ENCODE results near the gene ADARB2.

The ADARB2 gene

DNA sequence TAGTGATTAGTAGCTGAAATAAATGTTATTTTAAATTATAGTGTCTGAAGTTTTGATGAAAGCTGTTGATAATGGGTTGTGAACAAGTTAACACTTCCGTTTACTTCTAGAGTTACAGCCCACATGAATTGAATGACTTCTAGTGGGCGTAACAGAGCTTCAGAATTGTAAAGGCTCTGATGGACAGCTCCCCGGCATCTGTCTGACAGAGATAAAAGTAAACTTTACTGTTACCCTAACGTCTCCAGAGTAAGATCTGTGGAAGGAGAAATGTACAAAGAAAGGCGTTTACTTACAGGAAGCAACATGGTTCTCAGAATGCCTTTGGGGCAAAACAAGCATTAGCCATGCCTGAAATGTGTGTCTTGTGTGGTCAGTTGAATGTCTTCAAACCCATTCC lies 124.4 kb downstream of the ADARB2 start:
- in situ Hi-C loops (cut with MboI; ENCODE audit: low sequenced_read_pairs), result no loop called here

DNA sequence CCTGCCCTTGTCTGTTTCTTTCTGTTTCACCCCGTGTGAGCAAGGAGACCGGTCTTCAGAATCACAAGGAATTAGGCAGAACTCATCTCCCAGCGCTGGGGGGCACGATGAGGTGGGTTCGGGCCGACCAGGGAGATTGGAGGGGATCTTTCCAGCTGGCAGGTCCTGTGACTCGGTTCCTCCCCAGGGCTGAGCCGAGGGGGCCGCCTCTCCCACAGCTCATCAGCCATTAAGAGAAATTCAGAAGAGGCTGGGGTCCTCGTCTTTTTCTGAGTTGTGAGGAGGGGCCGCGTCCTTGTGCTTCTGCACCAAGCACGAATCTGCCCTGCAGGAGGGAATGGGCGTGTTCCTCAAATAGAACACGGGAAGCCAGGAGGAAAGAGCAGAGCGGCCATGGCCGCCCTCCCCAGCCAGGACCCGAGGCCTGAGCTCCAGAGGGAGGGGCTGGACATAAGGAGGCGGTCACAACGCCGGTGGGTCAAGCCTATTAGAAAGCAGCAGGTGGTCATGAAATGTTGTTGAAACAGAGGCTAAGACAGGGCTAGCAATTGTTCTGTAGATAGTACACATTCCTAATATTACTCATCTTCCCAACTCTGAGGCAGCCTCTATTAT lies 125.3 kb downstream of the ADARB2 start:
- no peak for DNase-seq (ENCODE audit: low spot score in 2 of 2)
- Histone ChIP-seq H3K27me3 (ENCODE audit: low read depth) (no peaks in the 10 kb centered on the region), H3K4me1 (no peaks in the 10 kb centered on the region), H3K4me3 (no peak overlapping the region), H3K36me3 (replicated peaks) (no peaks in the 10 kb centered on the region), H3K9me3 (no peaks in the 10 kb centered on the region)
- in situ Hi-C loops (cut with MboI; ENCODE audit: low sequenced_read_pairs), result no loop called here

More for the DNA sequence above, 124.4 kb downstream of the ADARB2 start:
- Histone ChIP-seq H3K27me3 (ENCODE audit: low read depth) (no peaks in the 10 kb centered on the region), H3K4me1 (no peaks in the 10 kb centered on the region), H3K36me3 (replicated peaks) (no peaks in the 10 kb centered on the region), H3K4me3 (no peak overlapping the region), H3K9me3 (no peaks in the 10 kb centered on the region)
- no peak for DNase-seq (ENCODE audit: low spot score in 2 of 2)

DNA sequence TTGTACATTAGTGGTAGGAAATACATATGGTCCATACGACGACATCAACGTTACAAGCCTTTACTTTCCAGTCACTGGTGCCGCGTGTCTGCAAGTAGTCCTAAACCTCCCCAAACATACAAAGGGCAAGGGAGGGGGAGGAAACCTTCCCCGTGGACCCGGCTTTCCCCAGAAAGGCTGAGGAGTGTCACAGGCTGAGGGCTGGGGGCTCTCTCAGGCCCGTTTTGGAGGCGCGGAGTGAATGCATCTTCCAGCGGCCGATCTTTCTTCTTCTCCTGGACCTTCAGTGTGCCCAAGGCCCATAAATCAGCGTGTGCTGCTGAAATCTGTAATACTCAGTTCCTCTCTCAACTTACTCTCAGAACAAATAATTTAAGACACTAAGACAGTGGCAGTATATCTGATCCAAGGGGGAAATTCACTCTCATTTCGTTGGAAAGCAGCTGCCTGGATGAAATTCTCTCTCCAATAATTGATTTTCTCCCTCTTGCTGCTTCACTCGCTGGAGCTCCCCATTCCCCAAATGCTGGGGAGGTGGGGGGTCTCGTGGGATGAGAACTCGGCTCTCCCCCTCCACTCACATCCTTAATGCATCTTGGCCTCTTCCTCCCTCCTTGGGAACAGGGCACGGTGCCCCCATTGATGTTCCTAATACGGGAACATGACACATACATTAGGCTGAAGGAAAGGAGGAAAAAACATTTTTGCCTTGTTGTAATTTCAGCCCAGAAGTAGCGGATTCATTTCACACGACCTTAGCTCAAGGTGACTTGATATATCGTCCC lies 126.1 kb downstream of the ADARB2 start:
- H3K27me3 ChIP-seq (ENCODE audit: low read depth), result no peaks in the 10 kb centered on the region
- in situ Hi-C loops (cut with MboI; ENCODE audit: low sequenced_read_pairs), result no loop called here
- DNase-seq (ENCODE audit: low spot score in 2 of 2), result no peak
- H3K9me3 ChIP-seq, result no peaks in the 10 kb centered on the region
- H3K36me3 ChIP-seq (replicated peaks), result no peaks in the 10 kb centered on the region
- no peak overlapping the region for H3K4me3 ChIP-seq
- H3K4me1 ChIP-seq, result no peaks in the 10 kb centered on the region

DNA sequence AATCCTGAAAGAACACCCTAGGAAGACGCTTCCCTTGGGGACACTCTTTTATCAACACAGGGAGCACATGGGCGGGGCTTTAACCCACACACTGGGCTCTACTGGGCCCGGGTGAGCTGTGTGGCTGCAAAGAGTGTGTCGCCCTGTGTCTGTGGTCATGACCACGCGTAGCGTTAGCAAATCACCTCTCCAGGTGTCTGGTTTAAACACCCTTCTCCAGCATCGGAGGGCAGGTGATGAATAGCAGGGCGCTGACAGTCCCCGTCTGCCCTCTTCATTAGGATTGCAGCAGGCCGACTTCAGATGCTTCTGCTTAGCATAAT lies 127.7 kb downstream of the ADARB2 start:
- Histone ChIP-seq H3K4me1 (no peaks in the 10 kb centered on the region), H3K36me3 (replicated peaks) (no peaks in the 10 kb centered on the region), H3K4me3 (no peak overlapping the region), H3K9me3 (no peaks in the 10 kb centered on the region), H3K27me3 (ENCODE audit: low read depth) (no peaks in the 10 kb centered on the region)
- no peak for DNase-seq (ENCODE audit: low spot score in 2 of 2)
- in situ Hi-C loops (cut with MboI; ENCODE audit: low sequenced_read_pairs), result no loop called here

DNA sequence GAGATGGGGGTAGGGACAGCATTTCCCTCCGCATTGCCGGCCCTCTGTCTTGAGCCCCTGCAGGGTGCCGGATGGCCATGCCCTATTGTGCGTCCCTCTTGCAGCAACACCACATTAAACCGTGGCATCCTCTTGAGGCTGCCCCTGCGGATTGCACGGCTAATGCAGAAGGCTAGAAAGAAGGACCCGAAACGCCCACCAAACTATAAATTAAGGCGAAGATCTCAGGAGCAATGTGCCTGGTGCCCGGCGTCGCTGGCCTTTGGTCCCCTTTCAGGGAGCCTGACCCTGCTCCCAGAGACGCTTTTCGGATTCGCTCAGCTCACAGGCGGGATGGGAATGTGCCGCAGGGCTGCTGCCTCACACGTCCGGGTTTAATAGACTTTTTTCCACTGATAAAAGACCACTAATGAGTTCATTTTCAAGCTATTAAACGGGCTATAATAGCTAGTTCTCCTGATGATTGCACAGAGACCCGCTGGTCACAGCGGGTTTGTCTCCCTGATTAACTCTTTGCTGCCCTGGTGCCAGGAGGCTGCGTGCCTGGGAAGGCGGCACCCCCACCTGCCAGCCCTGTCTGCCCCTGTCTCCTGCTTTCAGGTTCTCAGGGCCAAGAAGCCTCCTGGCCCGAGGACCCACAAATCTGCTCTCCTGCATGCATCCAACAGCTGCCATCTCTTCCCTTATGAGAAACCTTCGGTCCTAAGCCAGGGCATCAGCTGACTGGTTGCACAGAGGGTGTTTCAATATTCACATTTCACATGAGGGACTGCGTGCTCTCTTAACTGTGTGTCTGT lies 128.3 kb downstream of the ADARB2 start:
- Histone ChIP-seq H3K27me3 (ENCODE audit: low read depth) (no peaks in the 10 kb centered on the region), H3K9me3 (no peaks in the 10 kb centered on the region), H3K36me3 (replicated peaks) (no peaks in the 10 kb centered on the region), H3K4me1 (no peaks in the 10 kb centered on the region), H3K4me3 (no peak overlapping the region)
- no peak for DNase-seq (ENCODE audit: low spot score in 2 of 2)
- in situ Hi-C loops (cut with MboI; ENCODE audit: low sequenced_read_pairs), result no loop called here

DNA sequence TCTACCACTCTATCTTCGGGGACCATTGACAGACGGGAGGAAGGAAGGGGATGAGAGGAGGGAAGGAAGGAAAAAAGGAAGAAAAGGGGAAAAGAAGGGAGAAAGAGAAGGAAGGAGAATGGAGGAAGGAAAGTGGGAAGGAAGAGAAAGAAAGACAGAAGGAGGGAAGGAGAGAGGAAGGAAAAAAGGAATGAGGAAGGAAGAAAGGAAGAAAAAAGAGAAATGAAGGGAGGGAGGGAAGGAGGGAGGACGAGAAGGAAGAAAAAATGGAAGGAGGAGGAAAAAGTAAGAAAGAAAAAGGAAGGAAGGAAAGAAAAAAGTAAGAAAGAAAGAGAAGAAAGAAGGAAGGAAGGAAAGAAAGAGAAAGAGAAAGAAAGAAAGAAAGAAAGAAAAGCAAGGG lies 128.9 kb downstream of the ADARB2 start:
- DNase-seq (ENCODE audit: low spot score in 2 of 2), result no peak
- in situ Hi-C loops (cut with MboI; ENCODE audit: low sequenced_read_pairs), result no loop called here
- H3K36me3 ChIP-seq (replicated peaks), result no peaks in the 10 kb centered on the region
- no peaks in the 10 kb centered on the region for H3K9me3 ChIP-seq
- H3K4me3 ChIP-seq, result no peak overlapping the region
- H3K4me1 ChIP-seq, result no peaks in the 10 kb centered on the region
- H3K27me3 ChIP-seq (ENCODE audit: low read depth), result no peaks in the 10 kb centered on the region

DNA sequence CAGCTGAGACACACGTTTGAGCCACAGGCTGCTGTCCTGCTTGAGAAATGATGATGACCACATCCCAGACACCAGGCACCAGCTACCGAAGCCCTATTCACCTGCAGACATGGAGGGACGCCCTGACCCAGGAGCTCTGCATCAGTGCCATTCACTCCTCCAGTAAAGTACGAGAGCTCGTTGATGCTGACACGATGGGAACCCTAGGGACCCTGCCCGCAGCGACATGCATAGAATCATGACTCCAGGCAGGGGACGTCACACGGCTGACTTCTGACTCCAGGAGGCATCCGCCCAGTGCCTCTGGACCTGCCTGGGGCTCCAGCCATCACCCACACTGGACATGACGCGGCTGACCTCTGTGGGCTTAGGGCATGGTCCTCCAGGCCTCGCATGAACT lies 129.9 kb downstream of the ADARB2 start:
- in situ Hi-C loops (cut with MboI; ENCODE audit: low sequenced_read_pairs), result no loop called here
- Histone ChIP-seq H3K36me3 (replicated peaks) (no peaks in the 10 kb centered on the region), H3K9me3 (no peaks in the 10 kb centered on the region), H3K4me1 (no peaks in the 10 kb centered on the region), H3K27me3 (ENCODE audit: low read depth) (no peaks in the 10 kb centered on the region), H3K4me3 (no peak overlapping the region)
- DNase-seq (ENCODE audit: low spot score in 2 of 2), result no peak

DNA sequence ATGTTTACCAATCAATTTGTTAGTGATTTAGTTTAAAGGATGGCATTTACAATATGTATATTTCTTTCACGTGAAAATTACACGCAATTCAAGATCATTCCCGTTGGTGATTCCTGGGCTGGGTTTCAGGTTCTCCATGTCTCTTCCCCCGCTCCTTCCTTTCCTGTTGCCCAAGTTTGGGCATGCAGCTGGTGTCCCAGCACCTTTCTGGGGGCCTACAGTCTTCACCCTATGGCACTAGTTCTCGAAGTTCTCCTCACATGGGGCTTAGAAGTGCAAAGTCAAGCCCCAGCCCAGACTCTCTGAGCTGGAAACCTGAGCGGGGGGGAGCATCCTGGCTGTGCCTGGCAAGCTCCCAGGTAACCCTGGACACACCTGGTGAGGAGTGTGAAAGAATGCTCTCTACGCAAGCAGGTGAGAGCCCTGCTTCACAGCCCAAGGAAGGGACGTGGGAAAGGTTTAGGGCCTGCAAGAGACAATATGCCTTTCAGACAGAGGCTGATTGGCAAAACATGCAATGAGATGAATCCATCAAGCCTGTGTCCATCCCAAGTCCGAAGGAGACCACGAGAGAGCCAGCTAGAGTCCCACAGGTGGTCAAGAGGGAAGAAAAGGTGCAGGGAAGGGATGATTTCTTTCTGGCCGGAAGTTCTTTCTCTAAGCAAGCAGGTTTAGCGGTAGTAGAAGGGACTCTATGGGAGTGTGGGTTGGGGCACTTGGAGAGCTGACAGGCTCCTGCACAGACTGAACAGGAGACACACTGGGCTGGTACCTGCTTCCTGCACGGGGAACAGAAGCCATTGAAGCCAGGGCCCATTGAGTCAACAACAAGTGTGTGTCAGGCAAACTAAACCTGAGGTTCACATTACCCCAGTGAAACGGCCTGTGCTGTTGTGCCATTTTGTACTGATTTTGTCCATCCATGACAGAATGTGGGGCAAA lies 131.1 kb downstream of the ADARB2 start:
- in situ Hi-C loops (cut with MboI; ENCODE audit: low sequenced_read_pairs), result no loop called here
- no peaks in the 10 kb centered on the region for H3K36me3 ChIP-seq (replicated peaks)
- no peaks in the 10 kb centered on the region for H3K4me1 ChIP-seq
- no peaks in the 10 kb centered on the region for H3K27me3 ChIP-seq (ENCODE audit: low read depth)
- H3K4me3 ChIP-seq, result no peak overlapping the region
- H3K9me3 ChIP-seq, result no peaks in the 10 kb centered on the region
- DNase-seq (ENCODE audit: low spot score in 2 of 2), result no peak

DNA sequence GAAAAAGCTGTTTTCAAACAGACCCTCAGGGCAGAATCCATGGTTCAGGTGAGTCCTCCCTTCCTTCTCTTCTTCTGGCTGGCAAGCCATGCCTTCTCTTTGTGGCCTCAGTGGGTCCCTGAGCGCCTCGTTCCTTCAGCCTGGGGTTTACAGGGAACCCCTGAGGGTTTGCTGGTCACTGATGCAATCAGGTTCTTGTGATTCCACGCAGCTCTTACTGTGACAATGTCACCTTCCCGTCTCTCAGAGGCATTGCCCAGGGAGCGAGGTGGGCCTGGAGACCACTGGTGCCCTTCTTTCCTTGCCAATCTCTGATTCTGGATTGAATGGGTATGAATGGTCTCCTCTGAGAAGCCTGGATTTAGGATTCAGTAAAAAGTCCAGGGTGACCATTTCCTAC lies 132.2 kb downstream of the ADARB2 start:
- no peaks in the 10 kb centered on the region for H3K27me3 ChIP-seq (ENCODE audit: low read depth)
- no peaks in the 10 kb centered on the region for H3K36me3 ChIP-seq (replicated peaks)
- no peaks in the 10 kb centered on the region for H3K9me3 ChIP-seq
- no peak for DNase-seq (ENCODE audit: low spot score in 2 of 2)
- no peak overlapping the region for H3K4me3 ChIP-seq
- no peaks in the 10 kb centered on the region for H3K4me1 ChIP-seq
- in situ Hi-C loops (cut with MboI; ENCODE audit: low sequenced_read_pairs), result no loop called here

DNA sequence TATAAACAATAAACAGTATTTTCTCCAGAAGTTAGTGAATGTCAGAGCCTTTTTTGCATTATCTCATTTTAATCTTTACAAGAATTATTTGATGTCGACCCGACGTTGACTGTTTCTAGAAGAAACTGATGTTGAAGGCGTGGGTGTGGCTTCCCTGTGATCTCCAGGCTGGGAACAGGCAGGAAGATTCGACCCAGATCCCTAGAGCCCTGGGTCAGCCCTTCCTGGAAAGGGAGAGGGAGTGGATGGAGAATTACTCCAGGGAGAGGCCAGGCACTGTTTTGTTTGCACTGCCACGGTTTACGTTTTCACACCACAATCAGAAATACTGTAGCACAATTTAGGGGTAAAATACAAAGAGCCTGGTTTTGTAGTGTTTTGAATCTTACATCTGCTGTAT lies 133.1 kb downstream of the ADARB2 start:
- no peaks in the 10 kb centered on the region for H3K36me3 ChIP-seq (replicated peaks)
- DNase-seq (ENCODE audit: low spot score in 2 of 2), result no peak
- in situ Hi-C loops (cut with MboI; ENCODE audit: low sequenced_read_pairs), result no loop called here
- H3K27me3 ChIP-seq (ENCODE audit: low read depth), result no peaks in the 10 kb centered on the region
- no peaks in the 10 kb centered on the region for H3K9me3 ChIP-seq
- no peaks in the 10 kb centered on the region for H3K4me1 ChIP-seq
- H3K4me3 ChIP-seq, result no peak overlapping the region

DNA sequence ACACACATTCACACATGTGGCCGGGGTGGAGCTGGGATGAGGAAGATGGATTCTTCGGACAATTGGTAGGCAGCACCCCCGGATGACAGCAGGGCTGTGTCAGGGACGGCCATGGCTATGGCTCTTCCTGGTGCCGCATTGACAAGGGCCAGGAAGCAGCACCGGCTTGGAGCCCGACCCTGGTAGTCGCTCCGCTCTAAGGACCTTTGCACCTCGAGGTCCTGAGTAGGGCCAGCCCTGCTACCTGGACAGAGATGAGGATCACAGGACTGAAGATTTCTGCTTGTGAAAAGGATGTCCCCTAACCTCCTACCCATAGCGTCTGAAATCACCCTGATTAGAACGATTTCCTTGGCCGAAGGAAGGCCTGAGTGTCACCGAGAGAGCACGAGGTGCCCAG lies 134.1 kb downstream of the ADARB2 start:
- Histone ChIP-seq H3K9me3 (no peaks in the 10 kb centered on the region), H3K4me3 (no peak overlapping the region), H3K4me1 (no peaks in the 10 kb centered on the region), H3K27me3 (ENCODE audit: low read depth) (no peaks in the 10 kb centered on the region), H3K36me3 (replicated peaks) (no peaks in the 10 kb centered on the region)
- no peak for DNase-seq (ENCODE audit: low spot score in 2 of 2)
- in situ Hi-C loops (cut with MboI; ENCODE audit: low sequenced_read_pairs), result no loop called here

DNA sequence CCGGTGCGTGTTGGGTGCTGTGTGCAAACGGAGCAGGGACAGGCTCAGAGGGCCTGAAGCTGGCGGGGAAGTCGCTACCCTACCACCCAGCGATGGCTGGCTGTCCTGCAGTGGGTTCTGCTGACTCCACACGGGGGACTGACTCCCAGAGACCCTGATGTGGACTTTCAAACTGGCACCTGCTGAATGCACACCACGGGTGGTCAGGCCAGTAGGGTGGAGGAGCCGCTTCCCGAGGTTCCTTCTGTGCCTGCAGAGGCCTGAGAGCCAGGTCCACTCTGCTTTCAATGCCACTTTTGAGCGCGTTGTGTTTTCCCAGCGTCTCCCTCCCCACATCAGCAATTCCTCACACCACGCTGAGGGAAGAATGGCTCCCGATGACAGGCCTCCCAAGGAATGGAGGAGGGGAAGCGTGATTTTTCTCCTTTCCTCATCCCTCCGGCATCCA lies 135.3 kb downstream of the ADARB2 start:
- in situ Hi-C loops (cut with MboI; ENCODE audit: low sequenced_read_pairs), result no loop called here
- no peaks in the 10 kb centered on the region for H3K27me3 ChIP-seq (ENCODE audit: low read depth)
- H3K9me3 ChIP-seq, result no peaks in the 10 kb centered on the region
- H3K4me1 ChIP-seq, result no peaks in the 10 kb centered on the region
- no peak for DNase-seq (ENCODE audit: low spot score in 2 of 2)
- H3K36me3 ChIP-seq (replicated peaks), result no peaks in the 10 kb centered on the region
- no peak overlapping the region for H3K4me3 ChIP-seq

DNA sequence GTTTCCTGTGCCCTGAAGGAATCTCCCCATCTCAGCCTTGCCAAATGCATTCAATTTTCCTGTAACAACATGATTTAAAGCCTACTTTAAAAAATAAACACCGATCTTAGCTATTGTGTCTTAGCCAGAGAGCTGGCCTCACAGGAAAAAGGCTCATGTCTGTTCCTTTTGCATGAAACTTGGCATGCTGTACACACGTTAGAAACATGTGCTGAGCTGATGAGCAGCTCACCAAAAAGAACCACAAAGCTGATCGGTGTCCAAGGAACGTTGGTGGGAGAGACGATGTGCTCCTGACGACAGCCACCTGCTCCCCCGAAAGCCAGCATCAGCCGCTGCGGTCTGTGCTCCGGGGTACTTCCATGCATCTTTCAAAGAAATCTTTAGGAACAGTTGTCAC lies 135.9 kb downstream of the ADARB2 start:
- Histone ChIP-seq H3K4me1 (no peaks in the 10 kb centered on the region), H3K36me3 (replicated peaks) (no peaks in the 10 kb centered on the region), H3K27me3 (ENCODE audit: low read depth) (no peaks in the 10 kb centered on the region), H3K4me3 (no peak overlapping the region), H3K9me3 (no peaks in the 10 kb centered on the region)
- no peak for DNase-seq (ENCODE audit: low spot score in 2 of 2)
- in situ Hi-C loops (cut with MboI; ENCODE audit: low sequenced_read_pairs), result no loop called here

Measured in HAP-1 (cell line).